Tibial artery (tissue), 4 donors: ENCODE measurements around the gene SOST.

ENCODE experiments used
- DNase-seq, 2 donors: peaks; one replicate each; pipeline ENCODE4 v3.0.0-alpha.2; 2019
- H3K27ac ChIP-seq, 2 donors: fragments of 200-600 bp; sonication (generic) in 1 of 2; 1 replicate in 1 of 2; 2 replicates in 1 of 2; pipeline ENCODE4 v1.5.1; 2018 to 2019; ENCODE audit warnings: mild to moderate bottlenecking in 1 of 2
- H3K27me3 ChIP-seq, 2 donors: fragments of 200-600 bp; sonication (generic) in 1 of 2; one replicate each; pipeline versions ENCODE4 v1.5.1 to v1.6.0; 2016 to 2019
- H3K36me3 ChIP-seq, 3 donors: fragments of 200-600 bp; sonication (generic) in 2 of 3; one replicate each; pipeline ENCODE4 v1.5.1; 2016 to 2019; ENCODE audit warnings: mild to moderate bottlenecking in 2 of 3
- H3K4me1 ChIP-seq, 4 donors: fragments of 200-600 bp; sonication (generic) in 2 of 4; 1 replicate in 3 of 4; 2 replicates in 1 of 4; pipeline ENCODE4 v1.5.1; 2016 to 2019
- H3K4me3 ChIP-seq, 2 donors: fragments of 200-600 bp; sonication (generic) in 1 of 2; 1 replicate in 1 of 2; 2 replicates in 1 of 2; pipeline ENCODE4 v1.5.1; 2018 to 2019; ENCODE audit warnings: mild to moderate bottlenecking in 2 of 2
- H3K9me3 ChIP-seq, 3 donors: fragments of 200-600 bp; sonication (generic) in 1 of 3; one replicate each; pipeline ENCODE4 v1.5.1; 2016 to 2019
- CTCF ChIP-seq, 2 experiments: fragments of 200-600 bp in 1 of 2; fragments of 450-650 bp in 1 of 2; IDR thresholded peaks; one replicate each; pipeline ENCODE4 v1.5.1; 2017 to 2019; ENCODE audit warnings: antibody characterized with exemption in 2 of 2, mild to moderate bottlenecking in 1 of 2, moderate library complexity in 1 of 2
- intact Hi-C: fragments of 100-400 bp; cut with DNase I; formaldehyde crosslinking; loops from one replicate; pipeline ENCODE4 v1.15.0; 2023; ENCODE audit warnings: low total_unique reads

SOST gene

GRCh38 chr17:43714465-43715149, 44.0 kb downstream of the SOST start:
- Histone ChIP-seq H3K4me1 (peaks cover 0 to 14% (median 9%) of the 10 kb centered on the region in 4 donors), H3K9me3 (no peaks in the 10 kb centered on the region), H3K27ac (no peak overlapping the region), H3K4me3 (no peak overlapping the region), H3K36me3 (no peaks in the 10 kb centered on the region), H3K27me3 (no peaks in the 10 kb centered on the region)
- peak in 1 of 2 donors; percentile 37 for DNase-seq
- intact Hi-C loops: no loop called here
- TF ChIP-seq CTCF (IDR thresholded peaks at IDR 0.05): no peak

- H3K27ac ChIP-seq: peak overlapping the region; percentile 63 to 68
- H3K4me1 ChIP-seq: peaks cover 0 to 14% (median 9%) of the 10 kb centered on the region in 4 donors
- no peaks in the 10 kb centered on the region for H3K27me3 ChIP-seq
- TF ChIP-seq CTCF (IDR thresholded peaks at IDR 0.05): no peak
- H3K36me3 ChIP-seq: no peaks in the 10 kb centered on the region
- intact Hi-C loops: no loop called here
- DNase-seq: no peak
- peak overlapping the region; percentile 50 to 59 for H3K4me3 ChIP-seq
- no peaks in the 10 kb centered on the region for H3K9me3 ChIP-seq
Observed at GRCh38 chr17:43713494-43714162, 45.0 kb downstream of the SOST start.

- no peak overlapping the region for H3K4me3 ChIP-seq
- DNase-seq: no peak
- H3K27me3 ChIP-seq: no peaks in the 10 kb centered on the region
- H3K4me1 ChIP-seq: peaks cover 0 to 14% (median 9%) of the 10 kb centered on the region in 4 donors
- intact Hi-C loops: no loop called here
- H3K27ac ChIP-seq: no peak overlapping the region
- no peaks in the 10 kb centered on the region for H3K36me3 ChIP-seq
- no peak for TF ChIP-seq CTCF (IDR thresholded peaks at IDR 0.05)
- no peaks in the 10 kb centered on the region for H3K9me3 ChIP-seq
Observed at GRCh38 chr17:43712397-43712796, 46.2 kb downstream of the SOST start.

GRCh38 chr17:43710101-43710500, 48.5 kb downstream of the SOST start:
- H3K4me3 ChIP-seq: no peak overlapping the region
- no peaks in the 10 kb centered on the region for H3K36me3 ChIP-seq
- intact Hi-C loops: no loop called here
- DNase-seq: no peak
- H3K27ac ChIP-seq: no peak overlapping the region
- H3K27me3 ChIP-seq: no peaks in the 10 kb centered on the region
- no peak for TF ChIP-seq CTCF (IDR thresholded peaks at IDR 0.05)
- H3K4me1 ChIP-seq: peaks cover 0 to 14% (median 9%) of the 10 kb centered on the region in 4 donors
- no peaks in the 10 kb centered on the region for H3K9me3 ChIP-seq

GRCh38 chr17:43709210-43709609, 49.4 kb downstream of the SOST start:
- Histone ChIP-seq H3K4me1 (peaks cover 0 to 11% (median 8%) of the 10 kb centered on the region in 4 donors), H3K27me3 (no peaks in the 10 kb centered on the region), H3K4me3 (no peak overlapping the region), H3K27ac (no peak overlapping the region), H3K36me3 (no peaks in the 10 kb centered on the region), H3K9me3 (no peaks in the 10 kb centered on the region)
- intact Hi-C loops: no loop called here
- DNase-seq: no peak
- no peak for TF ChIP-seq CTCF (IDR thresholded peaks at IDR 0.05)
